Subcutaneous abdominal adipose tissue (tissue), 5 donors: ENCODE results near the gene IL1R1.

Experiments
- H3K27ac ChIP-seq: one replicate; pipeline ENCODE4 v1.7.0; 2013; ENCODE audit warnings: low read depth, mild to moderate bottlenecking, inconsistent platforms, low read length, moderate library complexity
- H3K27me3 ChIP-seq, 5 donors: one replicate each; pipeline ENCODE4 v1.7.0; 2013; ENCODE audit warnings: low read length in 5 of 5, inconsistent platforms in 1 of 5; ENCODE audit not compliant: control insufficient read depth in 5 of 5, insufficient read depth in 4 of 5
- H3K36me3 ChIP-seq, 5 donors: one replicate each; pipeline ENCODE4 v1.7.0; 2013; ENCODE audit warnings: low read length in 5 of 5; ENCODE audit not compliant: control insufficient read depth in 5 of 5, insufficient read depth in 5 of 5
- H3K4me1 ChIP-seq, 5 donors: one replicate each; pipeline ENCODE4 v1.7.0; 2013; ENCODE audit warnings: low read length in 5 of 5, mild to moderate bottlenecking in 3 of 5, moderate library complexity in 1 of 5; ENCODE audit not compliant: control insufficient read depth in 5 of 5, insufficient read depth in 5 of 5
- H3K4me3 ChIP-seq, 5 donors: one replicate each; pipeline ENCODE4 v1.7.0; 2013; ENCODE audit warnings: low read length in 5 of 5, low read depth in 1 of 5
- H3K9ac ChIP-seq, 5 donors: one replicate each; pipeline ENCODE4 v1.7.0; 2013; ENCODE audit warnings: low read length in 5 of 5, mild to moderate bottlenecking in 4 of 5, moderate library complexity in 3 of 5
- H3K9me3 ChIP-seq, 5 donors: one replicate each; pipeline ENCODE4 v1.7.0; 2013; ENCODE audit warnings: low read length in 5 of 5; ENCODE audit not compliant: control insufficient read depth in 5 of 5
- donor health status: healthy.
- donor health status: healthy.
- donor health status: healthy.
- donor health status: healthy.
- donor health status: healthy.

Gene IL1R1

DNA sequence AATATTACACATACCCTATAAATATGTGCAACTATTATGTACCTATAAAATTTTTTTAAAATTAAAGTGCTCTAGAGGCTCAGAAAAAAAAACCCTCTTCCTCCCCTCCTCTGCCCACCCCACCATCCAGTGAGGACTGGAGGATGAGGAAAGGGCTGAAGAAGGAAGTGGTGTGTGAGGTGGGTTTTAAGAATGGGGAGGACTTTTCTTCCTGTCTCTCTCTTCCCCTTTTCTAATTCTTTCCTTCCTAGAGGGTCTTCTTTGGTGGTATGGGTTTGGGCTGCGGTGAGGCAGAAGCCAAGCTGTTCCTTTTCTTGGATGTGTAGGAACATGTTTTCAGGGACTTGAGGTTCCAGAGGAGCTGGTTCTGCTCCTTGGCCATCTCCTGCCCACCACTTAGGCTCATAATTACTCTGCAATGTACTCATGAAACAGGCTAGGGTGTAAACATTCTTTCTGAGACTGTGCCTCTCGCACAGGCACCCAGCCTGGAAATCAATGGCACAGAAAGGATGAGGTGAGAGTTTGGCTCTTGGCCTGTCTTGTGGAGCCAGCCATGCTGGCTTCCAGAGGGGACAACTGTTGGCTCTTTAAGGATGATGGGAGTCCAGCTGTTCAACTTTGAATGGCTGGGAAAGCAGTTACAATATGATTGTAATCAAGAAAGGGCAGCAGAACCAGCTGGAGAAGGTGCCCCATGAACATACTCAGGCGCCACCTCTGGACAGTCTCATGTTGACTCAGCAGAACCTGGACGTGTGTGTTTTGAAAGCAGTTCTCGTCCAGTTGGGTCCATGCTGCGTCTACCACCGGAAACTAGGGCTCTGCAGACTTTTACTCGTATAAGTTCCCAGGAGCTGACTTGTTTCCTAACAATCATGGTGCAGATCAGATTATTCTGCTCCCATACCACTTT is 82.5 kb downstream of the IL1R1 start:
- no peak overlapping the region for H3K27ac ChIP-seq
- no peak overlapping the region for H3K9ac ChIP-seq
- H3K9me3 ChIP-seq, result no peaks in the 10 kb centered on the region
- H3K4me3 ChIP-seq, result no peak overlapping the region
- peaks cover 14 to 29% (median 28%) of the 10 kb centered on the region in 5 donors for H3K4me1 ChIP-seq
- no peaks in the 10 kb centered on the region for H3K36me3 ChIP-seq
- H3K27me3 ChIP-seq, result peaks cover 0 to 3% (median 0%) of the 10 kb centered on the region in 5 donors

- H3K27me3 ChIP-seq, result peaks cover 0 to 3% (median 0%) of the 10 kb centered on the region in 5 donors
- peak overlapping the region in 1 of 5 donors; percentile 54 for H3K9ac ChIP-seq
- no peak overlapping the region for H3K4me3 ChIP-seq
- peak overlapping the region; percentile 94 for H3K27ac ChIP-seq
- H3K4me1 ChIP-seq, result peaks cover 14 to 29% (median 28%) of the 10 kb centered on the region in 5 donors
- no peaks in the 10 kb centered on the region for H3K9me3 ChIP-seq
- no peaks in the 10 kb centered on the region for H3K36me3 ChIP-seq
Measured at GRCh38 chr2:102226171-102226570, 83.6 kb downstream of the IL1R1 start.

- peaks cover 0 to 3% (median 0%) of the 10 kb centered on the region in 5 donors for H3K27me3 ChIP-seq
- H3K27ac ChIP-seq, result peak overlapping the region; percentile 94
- no peaks in the 10 kb centered on the region for H3K9me3 ChIP-seq
- H3K4me1 ChIP-seq, result peaks cover 14 to 29% (median 28%) of the 10 kb centered on the region in 5 donors
- peak overlapping the region in 3 of 5 donors; percentile 16 to 59 (median 33) for H3K4me3 ChIP-seq
- H3K36me3 ChIP-seq, result no peaks in the 10 kb centered on the region
- peak overlapping the region; percentile 49 to 78 (median 74) for H3K9ac ChIP-seq
Measured at GRCh38 chr2:102226612-102227391, 84.3 kb downstream of the IL1R1 start.

DNA sequence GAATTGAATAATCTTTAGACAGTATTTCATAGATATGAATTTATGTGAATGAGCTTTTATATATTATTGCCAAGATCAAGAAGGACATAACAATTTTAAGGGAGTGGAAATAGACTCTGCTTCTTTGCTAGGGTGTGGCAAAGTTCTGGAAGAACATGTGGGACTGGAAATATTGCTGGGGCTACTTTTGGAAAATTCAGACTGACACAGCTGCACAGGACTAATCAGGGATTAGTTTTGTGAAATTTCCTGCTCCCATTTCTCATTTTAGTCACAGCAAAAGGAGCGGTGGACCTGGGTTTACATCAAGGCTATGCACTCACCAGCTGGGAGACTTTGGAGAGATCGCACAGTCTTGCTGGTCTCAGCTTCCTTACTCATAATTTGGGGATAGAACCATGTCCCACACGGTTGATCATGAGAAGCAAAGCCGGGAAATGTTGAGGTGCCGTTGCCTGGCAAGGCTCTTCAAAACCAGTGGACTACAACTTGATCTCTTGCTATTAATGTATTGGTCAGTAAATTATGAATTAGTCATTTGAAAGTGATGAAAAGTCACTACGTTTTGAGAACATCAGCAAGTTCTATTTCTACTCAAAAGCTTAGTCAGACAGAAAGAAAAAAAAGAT is 86.7 kb downstream of the IL1R1 start:
- Histone ChIP-seq H3K9ac (peak overlapping the region in 1 of 5 donors; percentile 28), H3K27ac (peak overlapping the region; percentile 94), H3K36me3 (no peaks in the 10 kb centered on the region), H3K9me3 (no peaks in the 10 kb centered on the region), H3K27me3 (peaks cover 0 to 3% (median 0%) of the 10 kb centered on the region in 5 donors), H3K4me1 (peaks cover 14 to 29% (median 28%) of the 10 kb centered on the region in 5 donors), H3K4me3 (no peak overlapping the region)
